Endothelial cell of umbilical vein (primary cell): ENCODE results near the gene GRIK1. TPM values are rescaled to one million over a fixed set of nuclear protein-coding genes. Genes with fewer than 3 reads are reported as not detected.

ENCODE experiments used
- BruUV-seq: library from RNA; stranded (reverse); fragments of 400-500 nt; replicated peaks from 2 replicates; lab custom pipeline; 2021; lab: Mats Ljungman, UMichigan
- CTCF ChIA-PET: fragments of 300-600, 350-600 bp; sonication (Branson Sonifier 250); formaldehyde crosslinking; loops from one replicate; lab custom pipeline; 2021; ENCODE audit warnings: antibody characterized with exemption, inconsistent platforms; lab: Charles Lee
- POLR2A ChIA-PET: fragments of 300-600, 350-600 bp; sonication (Branson Sonifier 250); formaldehyde crosslinking; loops from one replicate; lab custom pipeline; 2021; ENCODE audit warnings: antibody characterized with exemption, inconsistent platforms; lab: Charles Lee
- DNase-seq: peaks from one replicate; pipeline ENCODE4 v3.0.0-alpha.2; 2011; ENCODE audit warnings: low read depth, low spot score
- FAIRE-seq: peaks from 2 replicates; lab custom pipeline; 2011; peaks lifted over from hg19 to GRCh38; lab: Jason Lieb, UNC
- H2AFZ ChIP-seq: 2 replicates; pipeline ENCODE4 v1.6.0; 2012; ENCODE audit warnings: low read depth, low read length, control low read depth, inconsistent platforms
- H3K27ac ChIP-seq: 2 replicates; pipeline ENCODE4 v1.5.1; 2011; ENCODE audit warnings: low read depth, mild to moderate bottlenecking, control low read depth, low read length, moderate library complexity; ENCODE audit not compliant: insufficient read depth
- H3K27me3 ChIP-seq, 2 experiments: 2 replicates each; pipeline versions ENCODE4 v1.6.0 to v1.6.1; 2011; ENCODE audit warnings: low read length in 2 of 2, mixed read lengths in 1 of 2; ENCODE audit not compliant: control insufficient read depth in 2 of 2, insufficient read depth in 2 of 2
- H3K36me3 ChIP-seq, 2 experiments: 2 replicates in 1 of 2; 3 replicates in 1 of 2; pipeline ENCODE4 v1.5.1; 2011; ENCODE audit warnings: low read length in 2 of 2, mild to moderate bottlenecking in 1 of 2, moderate library complexity in 1 of 2; ENCODE audit not compliant: control insufficient read depth in 2 of 2, insufficient read depth in 2 of 2; ENCODE audit errors: extremely low read depth in 1 of 2
- H3K4me1 ChIP-seq: 3 replicates; pipeline ENCODE4 v1.5.1; 2011; ENCODE audit warnings: mild to moderate bottlenecking, low read length; ENCODE audit not compliant: control insufficient read depth, insufficient read depth; ENCODE audit errors: extremely low read depth
- H3K4me2 ChIP-seq: 2 replicates; pipeline ENCODE4 v1.6.1; 2011; ENCODE audit warnings: low read length, control low read depth, mixed read lengths; ENCODE audit not compliant: insufficient read depth
- H3K4me3 ChIP-seq, 3 experiments: fragments of 200-600 bp in 1 of 3; sonication (generic), shearing (Covaris generic) in 1 of 3; replicated peaks in 1 of 3; 2 replicates each; pipeline ENCODE4 v1.5.1; 2011 to 2016; ENCODE audit warnings: control low read depth in 3 of 3, low read length in 3 of 3, mild to moderate bottlenecking in 2 of 3, inconsistent platforms in 1 of 3, low read depth in 1 of 3, moderate library complexity in 1 of 3; ENCODE audit not compliant: insufficient read depth in 1 of 3
- H3K79me2 ChIP-seq: 2 replicates; pipeline ENCODE4 v1.6.0; 2012; ENCODE audit warnings: low read length, inconsistent platforms; ENCODE audit not compliant: control insufficient read depth, insufficient read depth
- H3K9ac ChIP-seq: replicated peaks from 2 replicates; pipeline ENCODE3; 2011; ENCODE audit warnings: low read length, control low read depth; ENCODE audit not compliant: insufficient read depth; ENCODE audit errors: extremely low read depth
- H3K9me1 ChIP-seq: replicated peaks from 3 replicates; pipeline ENCODE4 v1.6.0; 2011; ENCODE audit warnings: mild to moderate bottlenecking, low read length; ENCODE audit not compliant: control insufficient read depth, insufficient read depth; ENCODE audit errors: extremely low read depth
- H3K9me3 ChIP-seq: replicated peaks from 2 replicates; pipeline ENCODE4 v1.5.1; 2012; ENCODE audit warnings: low read length, inconsistent platforms; ENCODE audit not compliant: control insufficient read depth, insufficient read depth
- H4K20me1 ChIP-seq: replicated peaks from 2 replicates; pipeline ENCODE3; 2011; ENCODE audit warnings: mild to moderate bottlenecking, low read length; ENCODE audit not compliant: control insufficient read depth, insufficient read depth; ENCODE audit errors: extremely low read depth
- EZH2 ChIP-seq: IDR thresholded peaks from 2 replicates; pipeline ENCODE4 v1.6.1; 2012; ENCODE audit warnings: borderline replicate concordance, low read depth, mild to moderate bottlenecking, moderate library complexity, low read length, inconsistent platforms; ENCODE audit not compliant: severe bottlenecking
- FOS ChIP-seq: IDR thresholded peaks from 2 replicates; pipeline ENCODE4 v1.6.1; 2011; ENCODE audit warnings: mild to moderate bottlenecking, low read length, moderate library complexity, borderline replicate concordance; ENCODE audit not compliant: insufficient read depth
- GATA2 ChIP-seq: IDR thresholded peaks from 2 replicates; pipeline ENCODE4 v1.7.0; 2011; ENCODE audit warnings: low read depth, mild to moderate bottlenecking, moderate library complexity, mixed read lengths, low read length; ENCODE audit not compliant: insufficient read length, insufficient read depth
- JUN ChIP-seq: IDR thresholded peaks from 2 replicates; pipeline ENCODE4 v1.6.1; 2011; ENCODE audit warnings: borderline replicate concordance, low read depth; ENCODE audit not compliant: insufficient read length, insufficient read depth
- MYC ChIP-seq: IDR thresholded peaks from one replicate; pipeline ENCODE4 v1.6.1; 2011; ENCODE audit warnings: mild to moderate bottlenecking, low read depth, low read length
- POLR2A ChIP-seq: IDR thresholded peaks from 2 replicates; pipeline ENCODE4 v1.6.1; 2012; ENCODE audit warnings: low read depth, mild to moderate bottlenecking, control low read depth, low read length
- POLR2AphosphoS5 ChIP-seq: IDR thresholded peaks from 2 replicates; pipeline ENCODE4 v1.6.1; 2012; ENCODE audit warnings: low read depth, mild to moderate bottlenecking, control low read depth, low read length, moderate library complexity; ENCODE audit not compliant: insufficient read depth
- dilution Hi-C: fragments of 300-500 bp; cut with MboI; formaldehyde crosslinking; loops from one replicate; pipeline ENCODE4 v1.15.0; 2019; ENCODE audit warnings: low sequenced_read_pairs; ENCODE audit not compliant: extremely low pct_ligation_motif_present
- intact Hi-C: fragments of 100-400 bp; cut with micrococcal nuclease; formaldehyde crosslinking; loops from one replicate; pipeline ENCODE4 v1.10.0; 2022
- polyA plus RNA-seq, 4 experiments: library from polyadenylated mRNA; depleted of rRNA in 3 of 4; stranded (reverse) in 3 of 4; unstranded in 1 of 4; fragments of >200 nt; gene quantifications; 2 replicates each; pipeline versions ENCODE4 v1.2.1 to v1.2.3, GENCODE V29; 2011 to 2012; ENCODE audit warnings: missing spikeins in 1 of 4
- total RNA-seq: library from RNA; stranded (reverse); gene quantifications from 2 replicates; pipeline ENCODE4 v1.2.3, GENCODE V29; 2021
- TF ChIP-seq, protein P1 (sequence below): IDR thresholded peaks from 2 replicates; pipeline ENCODE4 v1.6.1; 2011; ENCODE audit not compliant: insufficient read depth, insufficient read length
- TF ChIP-seq, protein P2 (sequence below), 2 donors: IDR thresholded peaks; 1 replicate in 1 of 2; 2 replicates in 1 of 2; pipeline ENCODE4 v1.5.1; 2011; ENCODE audit warnings: low read length in 2 of 2, mild to moderate bottlenecking in 2 of 2, moderate library complexity in 2 of 2, control low read depth in 1 of 2, inconsistent platforms in 1 of 2, low read depth in 1 of 2; ENCODE audit not compliant: insufficient read depth in 1 of 2; ENCODE audit errors: extremely low read depth in 1 of 2

GRIK1 gene
- total and polyA plus RNA-seq, 2 donors (not counting 3 experiments of a cell fraction or from before 2014, with no cell fraction given), result not detected

DNA sequence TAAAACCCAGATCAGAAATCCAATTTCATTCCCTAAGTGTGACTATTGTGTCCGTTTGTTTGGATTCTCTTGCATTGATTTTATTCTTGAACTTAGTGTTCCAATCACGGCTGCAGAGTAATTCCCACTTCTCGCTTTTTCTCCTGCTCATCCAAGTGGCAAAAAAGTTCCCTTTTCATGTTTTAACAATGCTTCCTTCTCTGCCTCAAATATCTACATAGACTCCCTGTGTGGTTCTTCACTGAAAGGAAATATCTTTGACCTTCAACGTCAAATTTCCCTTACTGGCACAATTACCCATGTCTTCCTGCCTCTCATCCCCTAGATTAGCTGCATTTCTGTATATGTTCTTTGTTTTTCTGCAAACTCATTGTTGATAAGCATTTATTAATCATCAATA lies 335.7 kb downstream of the GRIK1 start:
- Histone ChIP-seq H3K9ac (no peak overlapping the region), H3K9me1 (no peaks in the 10 kb centered on the region), H3K9me3 (no peaks in the 10 kb centered on the region), H3K4me1 (no peaks in the 10 kb centered on the region), H3K4me2 (no peak overlapping the region), H4K20me1 (no peaks in the 10 kb centered on the region), H3K27me3 (no peaks in the 10 kb centered on the region), H2AFZ (no peak overlapping the region), H3K79me2 (no peaks in the 10 kb centered on the region), H3K4me3 (no peak overlapping the region), H3K27ac (no peak overlapping the region), H3K36me3 (no peaks in the 10 kb centered on the region)
- TF ChIP-seq, protein P1, sequence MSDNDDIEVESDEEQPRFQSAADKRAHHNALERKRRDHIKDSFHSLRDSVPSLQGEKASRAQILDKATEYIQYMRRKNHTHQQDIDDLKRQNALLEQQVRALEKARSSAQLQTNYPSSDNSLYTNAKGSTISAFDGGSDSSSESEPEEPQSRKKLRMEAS, result no peak
- no peak for TF ChIP-seq MYC
- no peak for TF ChIP-seq JUN
- no peak for TF ChIP-seq FOS
- TF ChIP-seq POLR2AphosphoS5, result no peak
- no peak for TF ChIP-seq GATA2
- no peak for TF ChIP-seq EZH2
- no peak for TF ChIP-seq POLR2A
- TF ChIP-seq, protein P2, sequence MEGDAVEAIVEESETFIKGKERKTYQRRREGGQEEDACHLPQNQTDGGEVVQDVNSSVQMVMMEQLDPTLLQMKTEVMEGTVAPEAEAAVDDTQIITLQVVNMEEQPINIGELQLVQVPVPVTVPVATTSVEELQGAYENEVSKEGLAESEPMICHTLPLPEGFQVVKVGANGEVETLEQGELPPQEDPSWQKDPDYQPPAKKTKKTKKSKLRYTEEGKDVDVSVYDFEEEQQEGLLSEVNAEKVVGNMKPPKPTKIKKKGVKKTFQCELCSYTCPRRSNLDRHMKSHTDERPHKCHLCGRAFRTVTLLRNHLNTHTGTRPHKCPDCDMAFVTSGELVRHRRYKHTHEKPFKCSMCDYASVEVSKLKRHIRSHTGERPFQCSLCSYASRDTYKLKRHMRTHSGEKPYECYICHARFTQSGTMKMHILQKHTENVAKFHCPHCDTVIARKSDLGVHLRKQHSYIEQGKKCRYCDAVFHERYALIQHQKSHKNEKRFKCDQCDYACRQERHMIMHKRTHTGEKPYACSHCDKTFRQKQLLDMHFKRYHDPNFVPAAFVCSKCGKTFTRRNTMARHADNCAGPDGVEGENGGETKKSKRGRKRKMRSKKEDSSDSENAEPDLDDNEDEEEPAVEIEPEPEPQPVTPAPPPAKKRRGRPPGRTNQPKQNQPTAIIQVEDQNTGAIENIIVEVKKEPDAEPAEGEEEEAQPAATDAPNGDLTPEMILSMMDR (IDR thresholded peaks at IDR 0.05; ENCODE audit: extremely low read depth in 1 of 2, insufficient read depth in 1 of 2, low read depth in 1 of 2, low read length in 2 of 2), result no peak
- dilution Hi-C loops (no loop called here), intact Hi-C loops (no loop called here)
- DNase-seq (no peak), FAIRE-seq (no peak)
- ChIA-PET CTCF (no interaction called here), POLR2A (no interaction called here)
- no TSS peak for BruUV-seq
